ENCODE measurements around the gene GALNT15.

The GALNT15 gene

GRCh38 chr3:16188071-16188470 is 13.6 kb downstream of the GALNT15 start:
- DNase-seq (ENCODE audit: low read depth), result no peak

GRCh38 chr3:16189201-16189600 is 14.7 kb downstream of the GALNT15 start:
- DNase-seq (ENCODE audit: low read depth), result no peak

- DNase-seq (ENCODE audit: low read depth), result no peak
These were observed 16.2 kb downstream of the GALNT15 start for GRCh38 chr3:16190704-16191103.

- no peak for DNase-seq (ENCODE audit: low read depth)
These were observed 17.1 kb downstream of the GALNT15 start for GRCh38 chr3:16191591-16191990.

- DNase-seq (ENCODE audit: low read depth), result no peak
These were observed 17.8 kb downstream of the GALNT15 start for GRCh38 chr3:16192176-16192811.

- DNase-seq (ENCODE audit: low read depth), result no peak
These were observed 23.9 kb downstream of the GALNT15 start for GRCh38 chr3:16198427-16198826.

- no peak for DNase-seq (ENCODE audit: low read depth)
These were observed 25.3 kb downstream of the GALNT15 start for GRCh38 chr3:16199769-16200168.

- no peak for DNase-seq (ENCODE audit: low read depth)
These were observed 25.9 kb downstream of the GALNT15 start for GRCh38 chr3:16200411-16200810.

- DNase-seq (ENCODE audit: low read depth), result peak; percentile 58
These were observed 28.6 kb downstream of the GALNT15 start for GRCh38 chr3:16203031-16203430.

GRCh38 chr3:16203671-16204629 is 29.5 kb downstream of the GALNT15 start:
- no peak for DNase-seq (ENCODE audit: low read depth)

- DNase-seq (ENCODE audit: low read depth), result no peak
These were observed 30.3 kb downstream of the GALNT15 start for GRCh38 chr3:16204751-16205150.

GRCh38 chr3:16205156-16205870 is 30.8 kb downstream of the GALNT15 start:
- peak; percentile 75 for DNase-seq (ENCODE audit: low read depth)

- DNase-seq (ENCODE audit: low read depth), result no peak
These were observed 32.6 kb downstream of the GALNT15 start for GRCh38 chr3:16207031-16207430.

- no peak for DNase-seq (ENCODE audit: low read depth)
These were observed 36.9 kb downstream of the GALNT15 start for GRCh38 chr3:16211176-16211904.

GRCh38 chr3:16214366-16214765 is 39.9 kb downstream of the GALNT15 start:
- DNase-seq (ENCODE audit: low read depth), result no peak

GRCh38 chr3:16216373-16216935 is 42.0 kb downstream of the GALNT15 start:
- no peak for DNase-seq (ENCODE audit: low read depth)

- no peak for DNase-seq (ENCODE audit: low read depth)
These were observed 45.3 kb downstream of the GALNT15 start for GRCh38 chr3:16219777-16220176.

GRCh38 chr3:16221990-16222389 is 47.5 kb downstream of the GALNT15 start:
- no peak for DNase-seq (ENCODE audit: low read depth)

- DNase-seq (ENCODE audit: low read depth), result no peak
These were observed 48.1 kb downstream of the GALNT15 start for GRCh38 chr3:16222547-16222946.

- no peak for DNase-seq (ENCODE audit: low read depth)
These were observed 49.8 kb downstream of the GALNT15 start for GRCh38 chr3:16224325-16224724.

GRCh38 chr3:16227566-16227965 is 53.1 kb downstream of the GALNT15 start:
- DNase-seq (ENCODE audit: low read depth), result no peak

- no peak for DNase-seq (ENCODE audit: low read depth)
These were observed 55.2 kb downstream of the GALNT15 start for GRCh38 chr3:16229681-16230080.
